HL-60/S4 treated with retinoic acid at 250 ng/mL for 4 days and 3 days (cell line): ENCODE measurements around the gene RAB3D.
"Not testable (repeated sequence)": the region's sequence is repeated elsewhere in the genome, so short reads cannot be mapped to it uniquely, and the experiment has no call there.

Experiments used
- in situ Hi-C: fragments of 300-500 bp; cut with MboI; formaldehyde crosslinking; loops from 2 replicates; pipeline ENCODE4 v1.7.0; 2022; ENCODE audit warnings: low sequenced_read_pairs

RAB3D gene

GRCh38 chr19:11339254-11340098 lies at the start of gene RAB3D:
Gene RAB3D, minus strand, starts transcription at chr19:11339657. Its CDS starts 2,258 bp downstream, at chr19:11337399.
- in situ Hi-C loops, result no loop called here

- in situ Hi-C loops, result no loop called here
Observed at GRCh38 chr19:11387162-11388034, 47.9 kb upstream of the RAB3D start.

- in situ Hi-C loops, result no loop called here
Observed at GRCh38 chr19:11384778-11385129, 45.3 kb upstream of the RAB3D start.

- in situ Hi-C loops, result no loop called here
Observed at GRCh38 chr19:11383706-11384048, 44.2 kb upstream of the RAB3D start.

GRCh38 chr19:11382898-11383705 lies 43.6 kb upstream of the RAB3D start:
- in situ Hi-C loops, result no loop called here

GRCh38 chr19:11380653-11381537 lies 41.4 kb upstream of the RAB3D start:
- in situ Hi-C loops, result no loop called here

GRCh38 chr19:11379857-11380350 lies 40.4 kb upstream of the RAB3D start:
- in situ Hi-C loops, result no loop called here

- in situ Hi-C loops, result not testable (repeated sequence)
Observed at GRCh38 chr19:11379269-11379845, 39.9 kb upstream of the RAB3D start.

GRCh38 chr19:11378319-11379189 lies 39.1 kb upstream of the RAB3D start:
- in situ Hi-C loops, result no loop called here

- in situ Hi-C loops, result no loop called here
Observed at GRCh38 chr19:11377756-11378155, 38.3 kb upstream of the RAB3D start.

GRCh38 chr19:11377237-11377636 lies 37.8 kb upstream of the RAB3D start:
- in situ Hi-C loops, result no loop called here

GRCh38 chr19:11375143-11375948 lies 35.9 kb upstream of the RAB3D start:
- in situ Hi-C loops, result no loop called here

GRCh38 chr19:11374433-11375142 lies 35.1 kb upstream of the RAB3D start, which contains the start of gene SWSAP1:
Gene SWSAP1, plus strand, starts transcription at chr19:11374666. Its CDS starts 15 bp downstream, at chr19:11374681.
- in situ Hi-C loops, result no loop called here

- in situ Hi-C loops, result no loop called here
Observed at GRCh38 chr19:11373885-11374432, 34.5 kb upstream of the RAB3D start.

- in situ Hi-C loops, result no loop called here
Observed at GRCh38 chr19:11373166-11373884, 33.9 kb upstream of the RAB3D start.

GRCh38 chr19:11370744-11371143 lies 31.3 kb upstream of the RAB3D start:
- in situ Hi-C loops, result no loop called here
